H1 (cell line): ENCODE data around the gene ARHGAP32. TPM values are rescaled to one million over a fixed set of nuclear protein-coding genes. Genes with fewer than 3 reads are reported as not detected.

Experiments used
- CTBP2 ChIP-seq: IDR thresholded peaks from 2 replicates; pipeline ENCODE4 v1.7.0; 2011; ENCODE audit warnings: borderline replicate concordance, mild to moderate bottlenecking, moderate library complexity, mixed read lengths, low read length; ENCODE audit not compliant: insufficient read depth, insufficient read length
- EGR1 ChIP-seq: IDR thresholded peaks from 2 replicates; pipeline ENCODE4 v1.6.1; 2011; ENCODE audit warnings: low read depth, low read length, borderline replicate concordance
- JUN ChIP-seq: IDR thresholded peaks from 2 replicates; pipeline ENCODE4 v1.6.1; 2011; ENCODE audit warnings: low read depth, mild to moderate bottlenecking, improper control_type of control experiment, low read length
- TAF1 ChIP-seq: IDR thresholded peaks from 2 replicates; pipeline ENCODE4 v1.6.1; 2011; ENCODE audit warnings: mild to moderate bottlenecking, low read depth, low read length
- YY1 ChIP-seq: IDR thresholded peaks from 2 replicates; pipeline ENCODE4 v1.6.1; 2011; ENCODE audit warnings: low read depth, mild to moderate bottlenecking, low read length
- polyA plus RNA-seq, 7 experiments: library from polyadenylated mRNA; depleted of rRNA in 3 of 7; stranded (reverse) in 5 of 7; unstranded in 2 of 7; fragments of >200 nt in 5 of 7; fragments of 200-250 nt in 2 of 7; gene quantifications; 1 replicate in 5 of 7; 2 replicates in 1 of 7; 4 replicates in 1 of 7; pipeline versions ENCODE4 v1.2.1 to v1.2.3, GENCODE V29; 2011 to 2013; ENCODE audit warnings: missing spikeins in 2 of 7, mixed read lengths in 2 of 7
- total RNA-seq: library from RNA; stranded (reverse); fragmentation: NEBNext Ultra II Directional; extraction: Animal tissue kit (Norgen Biotek cat#: 25700); gene quantifications from 2 replicates; pipeline ENCODE4 v1.2.1, GENCODE V29; 2021

Gene ARHGAP32
- total and polyA plus RNA-seq, 2 of the 8 experiments (the other 6 are each of a cell fraction or from before 2014, with no cell fraction given) = 13.7 to 30.0 TPM

- no peak for TF ChIP-seq CTBP2
- TF ChIP-seq TAF1 = no peak
- no peak for TF ChIP-seq YY1
- TF ChIP-seq JUN = no peak
- TF ChIP-seq EGR1 = no peak
Observed at GRCh38 chr11:128926437-128927107, 265.6 kb downstream of the ARHGAP32 start (continued).
